GM23248 (cell line): ENCODE results near the gene EVI5L. TPM values are rescaled to one million over a fixed set of nuclear protein-coding genes. Genes with fewer than 3 reads are reported as not detected.

Experiments used
- DNase-seq: peaks from one replicate; pipeline ENCODE4 v3.0.0-alpha.2; 2015
- H2AFZ ChIP-seq: fragments of 200-600 bp; sonication (generic); 2 replicates; pipeline ENCODE4 v1.6.1; 2016; ENCODE audit warnings: antibody characterized with exemption
- H3F3A ChIP-seq: fragments of 200-600 bp; sonication (generic); 2 replicates; pipeline ENCODE4 v1.6.1; 2016; ENCODE audit warnings: mild to moderate bottlenecking, antibody characterized with exemption, mixed run types; ENCODE audit not compliant: insufficient read depth
- H3K27ac ChIP-seq: fragments of 200-600 bp; sonication (generic); 2 replicates; pipeline ENCODE4 v1.5.1; 2016; ENCODE audit warnings: mild to moderate bottlenecking
- H3K27me3 ChIP-seq: fragments of 200-600 bp; sonication (generic); replicated peaks from 2 replicates; pipeline ENCODE4 v1.6.1; 2016; ENCODE audit warnings: mild to moderate bottlenecking; ENCODE audit not compliant: insufficient read depth
- H3K36me3 ChIP-seq: fragments of 200-600 bp; sonication (generic); 2 replicates; pipeline ENCODE4 v1.6.1; 2016; ENCODE audit warnings: low read depth, mild to moderate bottlenecking
- H3K4me1 ChIP-seq: fragments of 200-600 bp; sonication (generic); 2 replicates; pipeline ENCODE4 v1.6.1; 2016; ENCODE audit warnings: mild to moderate bottlenecking; ENCODE audit not compliant: insufficient read depth
- H3K4me2 ChIP-seq: fragments of 200-600 bp; sonication (generic); one replicate; pipeline ENCODE4 v1.6.1; 2016; ENCODE audit warnings: mild to moderate bottlenecking; ENCODE audit not compliant: unreplicated experiment
- H3K4me3 ChIP-seq: fragments of 200-600 bp; sonication (generic); 2 replicates; pipeline ENCODE4 v1.5.1; 2016; ENCODE audit warnings: mild to moderate bottlenecking
- H3K79me2 ChIP-seq: fragments of 200-600 bp; sonication (generic); 2 replicates; pipeline ENCODE4 v1.6.1; 2016; ENCODE audit warnings: mild to moderate bottlenecking; ENCODE audit not compliant: insufficient read depth
- H3K9ac ChIP-seq: fragments of 200-600 bp; sonication (generic); 2 replicates; pipeline ENCODE4 v1.6.1; 2016; ENCODE audit warnings: mild to moderate bottlenecking
- H3K9me2 ChIP-seq: fragments of 200-600 bp; sonication (generic); 2 replicates; pipeline ENCODE4 v1.6.1; 2016; ENCODE audit warnings: mixed run types, mild to moderate bottlenecking, moderate library complexity; ENCODE audit not compliant: insufficient read depth
- H3K9me3 ChIP-seq: fragments of 200-600 bp; sonication (generic); one replicate; pipeline ENCODE4 v1.6.1; 2017; ENCODE audit warnings: low read depth
- H4K20me1 ChIP-seq: fragments of 200-600 bp; sonication (generic); 2 replicates; pipeline ENCODE4 v1.6.0; 2016; ENCODE audit not compliant: insufficient read depth
- EZH2 ChIP-seq: fragments of 200-600 bp; sonication (generic); IDR thresholded peaks from 2 replicates; pipeline ENCODE4 v1.6.1; 2018; ENCODE audit warnings: antibody characterized with exemption, mild to moderate bottlenecking; ENCODE audit not compliant: insufficient read depth, poor library complexity, severe bottlenecking
- EZH2phosphoT487 ChIP-seq: fragments of 200-600 bp; sonication (generic); IDR thresholded peaks from 2 replicates; pipeline ENCODE4 v1.6.1; 2018; ENCODE audit warnings: antibody characterized with exemption, moderate library complexity, mild to moderate bottlenecking, low read depth; ENCODE audit not compliant: insufficient read depth
- WGBS, 2 experiments: methylation state at CpG; one replicate each; pipeline ENCODE4 v1.1.6; 2015 to 2017; ENCODE audit warnings: low lambda C conversion rate in 2 of 2, low coverage in 1 of 2; ENCODE audit errors: missing lambda C conversion rate in 2 of 2; 5-methylcytosine and 5-hydroxymethylcytosine counted together
- in situ Hi-C: fragments of 300-500 bp; cut with MboI; formaldehyde crosslinking; loops from 2 replicates; pipeline ENCODE4 v1.15.0; 2020
- polyA plus RNA-seq: library from polyadenylated mRNA; unstranded; fragments of >200 nt; fragmentation: Nextera tagmentation; extraction: Ambion mirVana; gene quantifications from 2 replicates; pipeline ENCODE4 v1.2.1, GENCODE V29; 2016
- total RNA-seq: library from RNA; depleted of rRNA; stranded (reverse); fragments of >200 nt; shearing (Covaris generic); gene quantifications from 2 replicates; pipeline ENCODE4 v1.2.3, GENCODE V29; 2014

Gene EVI5L
- total and polyA plus RNA-seq, 2 experiments from 2014 or later, result 6.9 to 24.3 TPM

- H3K9me3 ChIP-seq, result no peaks in the 10 kb centered on the region
- no peak within 1 kb of the TSS for H3K4me3 ChIP-seq
- H3F3A ChIP-seq, result peaks cover 14% of the 10 kb centered on the region
- H3K4me2 ChIP-seq, result no peak within 1 kb of the TSS
- no peak within 1 kb of the TSS for H2AFZ ChIP-seq
- TF ChIP-seq EZH2phosphoT487, result no peak
- no peak for TF ChIP-seq EZH2
- 10 to 15% methylated on average over 21 to 78 of the region's 88 CpGs for WGBS, 2 experiments
- DNase-seq, result no peak
- H3K27ac ChIP-seq, result no peak within 1 kb of the TSS
- H3K9me2 ChIP-seq, result no peaks in the 10 kb centered on the region
- in situ Hi-C loops, result no loop called here
- H3K27me3 ChIP-seq, result peaks cover 22% of the 10 kb centered on the region
- no peaks in the 10 kb centered on the region; the same call in 1 of the 2 replicates for H3K4me1 ChIP-seq
- H4K20me1 ChIP-seq, result no peaks in the 10 kb centered on the region
- H3K36me3 ChIP-seq, result no peaks in the 10 kb centered on the region
- H3K79me2 ChIP-seq, result no peaks in the 10 kb centered on the region
- H3K9ac ChIP-seq, result no peak within 1 kb of the TSS
These were observed 44.3 kb downstream of the EVI5L start, which contains the start of gene PRR36 for GRCh38 chr19:7874076-7874896. Gene PRR36, minus strand, starts transcription at chr19:7874390. Its CDS starts 701 bp downstream, at chr19:7873689.

- no peak for TF ChIP-seq EZH2phosphoT487
- no peak for TF ChIP-seq EZH2
- Histone ChIP-seq H3K27ac (no peak overlapping the region), H3K4me2 (no peak overlapping the region), H3F3A (peaks cover 14% of the 10 kb centered on the region), H3K9me3 (no peaks in the 10 kb centered on the region), H4K20me1 (no peaks in the 10 kb centered on the region), H3K4me3 (no peak overlapping the region), H2AFZ (no peak overlapping the region), H3K79me2 (no peaks in the 10 kb centered on the region), H3K4me1 (no peaks in the 10 kb centered on the region; the same call in 1 of the 2 replicates), H3K9me2 (no peaks in the 10 kb centered on the region), H3K27me3 (peaks cover 22% of the 10 kb centered on the region), H3K9ac (no peak overlapping the region), H3K36me3 (no peaks in the 10 kb centered on the region)
- WGBS, 2 experiments, result 64 to 74% methylated on average over 11 to 12 of the region's 12 CpGs
- no peak for DNase-seq
- in situ Hi-C loops, result no loop called here
These were observed 44.9 kb downstream of the EVI5L start for GRCh38 chr19:7874897-7875273.

- in situ Hi-C loops, result no loop called here
- no peaks in the 10 kb centered on the region for H3K9me3 ChIP-seq
- no peak overlapping the region for H3K9ac ChIP-seq
- no peak overlapping the region for H3K27ac ChIP-seq
- no peak overlapping the region for H3K4me3 ChIP-seq
- no peaks in the 10 kb centered on the region for H3K36me3 ChIP-seq
- 49 to 52% methylated on average over 6 of the region's 6 CpGs for WGBS, 2 experiments
- H4K20me1 ChIP-seq, result no peaks in the 10 kb centered on the region
- TF ChIP-seq EZH2phosphoT487 (no peak), EZH2 (no peak)
- DNase-seq, result no peak
- no peaks in the 10 kb centered on the region for H3K4me1 ChIP-seq
- H3K79me2 ChIP-seq, result no peaks in the 10 kb centered on the region
- no peaks in the 10 kb centered on the region for H3F3A ChIP-seq
- no peak overlapping the region for H2AFZ ChIP-seq
- H3K4me2 ChIP-seq, result no peak overlapping the region
- no peaks in the 10 kb centered on the region for H3K9me2 ChIP-seq
- peaks cover 22% of the 10 kb centered on the region for H3K27me3 ChIP-seq
These were observed 47.3 kb downstream of the EVI5L start for GRCh38 chr19:7877249-7877836.

- no peaks in the 10 kb centered on the region for H4K20me1 ChIP-seq
- in situ Hi-C loops, result no loop called here
- 67 to 68% methylated on average over 12 to 18 of the region's 18 CpGs for WGBS, 2 experiments
- TF ChIP-seq EZH2phosphoT487, result no peak
- DNase-seq, result no peak
- H3K9me2 ChIP-seq, result no peaks in the 10 kb centered on the region
- no peaks in the 10 kb centered on the region for H3F3A ChIP-seq
- peaks cover 13% of the 10 kb centered on the region for H3K27me3 ChIP-seq
- H3K4me3 ChIP-seq, result no peak overlapping the region
- no peak overlapping the region for H3K9ac ChIP-seq
- H3K27ac ChIP-seq, result no peak overlapping the region
- no peak overlapping the region for H3K4me2 ChIP-seq
- H3K79me2 ChIP-seq, result no peaks in the 10 kb centered on the region
- no peaks in the 10 kb centered on the region for H3K4me1 ChIP-seq
- H3K36me3 ChIP-seq, result no peaks in the 10 kb centered on the region
- no peak overlapping the region for H2AFZ ChIP-seq
- H3K9me3 ChIP-seq, result no peaks in the 10 kb centered on the region
These were observed 49.2 kb downstream of the EVI5L start for GRCh38 chr19:7879111-7879807.
